ENCODE results near the gene GMNN.

GRCh38 chr6:24778121-24778520 is 3.4 kb downstream of the GMNN start:
- TF ChIP-seq, protein P1, sequence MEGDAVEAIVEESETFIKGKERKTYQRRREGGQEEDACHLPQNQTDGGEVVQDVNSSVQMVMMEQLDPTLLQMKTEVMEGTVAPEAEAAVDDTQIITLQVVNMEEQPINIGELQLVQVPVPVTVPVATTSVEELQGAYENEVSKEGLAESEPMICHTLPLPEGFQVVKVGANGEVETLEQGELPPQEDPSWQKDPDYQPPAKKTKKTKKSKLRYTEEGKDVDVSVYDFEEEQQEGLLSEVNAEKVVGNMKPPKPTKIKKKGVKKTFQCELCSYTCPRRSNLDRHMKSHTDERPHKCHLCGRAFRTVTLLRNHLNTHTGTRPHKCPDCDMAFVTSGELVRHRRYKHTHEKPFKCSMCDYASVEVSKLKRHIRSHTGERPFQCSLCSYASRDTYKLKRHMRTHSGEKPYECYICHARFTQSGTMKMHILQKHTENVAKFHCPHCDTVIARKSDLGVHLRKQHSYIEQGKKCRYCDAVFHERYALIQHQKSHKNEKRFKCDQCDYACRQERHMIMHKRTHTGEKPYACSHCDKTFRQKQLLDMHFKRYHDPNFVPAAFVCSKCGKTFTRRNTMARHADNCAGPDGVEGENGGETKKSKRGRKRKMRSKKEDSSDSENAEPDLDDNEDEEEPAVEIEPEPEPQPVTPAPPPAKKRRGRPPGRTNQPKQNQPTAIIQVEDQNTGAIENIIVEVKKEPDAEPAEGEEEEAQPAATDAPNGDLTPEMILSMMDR (IDR thresholded peaks at IDR 0.05; ENCODE audit: low read depth, low read length), result no peak
- no peak for TF ChIP-seq MYC (IDR thresholded peaks at IDR 0.05; ENCODE audit: low read depth, low read length)
- no peak for TF ChIP-seq POLR2A (IDR thresholded peaks at IDR 0.05; ENCODE audit: extremely low read depth, insufficient read length)
